Endothelial cell (in vitro differentiated cells): ENCODE measurements around the gene CRISPLD2. TPM values are rescaled to one million over a fixed set of nuclear protein-coding genes. Genes with fewer than 3 reads are reported as not detected.
"Not testable (repeated sequence)": the region's sequence is repeated elsewhere in the genome, so short reads cannot be mapped to it uniquely, and the experiment has no call there.

Experiments
- DNase-seq: peaks from one replicate; pipeline ENCODE4 v3.0.0; 2021; ENCODE audit warnings: low spot score
- H3K27ac Mint-ChIP-seq: one replicate; pipeline ENCODE4 v1.8.0; 2021; ENCODE audit warnings: mixed read lengths, inconsistent platforms; ENCODE audit not compliant: unreplicated experiment
- H3K27me3 Mint-ChIP-seq: one replicate; pipeline ENCODE4 v1.8.0; 2021; ENCODE audit warnings: mild to moderate bottlenecking, moderate library complexity, mixed read lengths, inconsistent platforms; ENCODE audit not compliant: unreplicated experiment
- H3K36me3 Mint-ChIP-seq: one replicate; pipeline ENCODE4 v1.8.0; 2021; ENCODE audit warnings: mild to moderate bottlenecking, low read depth, mixed read lengths, inconsistent platforms; ENCODE audit not compliant: unreplicated experiment
- H3K4me1 Mint-ChIP-seq: one replicate; pipeline ENCODE4 v1.8.0; 2021; ENCODE audit warnings: mild to moderate bottlenecking, mixed read lengths, inconsistent platforms; ENCODE audit not compliant: unreplicated experiment
- H3K4me3 Mint-ChIP-seq: one replicate; pipeline ENCODE4 v1.8.0; 2021; ENCODE audit warnings: mild to moderate bottlenecking, mixed read lengths, inconsistent platforms; ENCODE audit not compliant: unreplicated experiment
- H3K9me3 Mint-ChIP-seq: one replicate; pipeline ENCODE4 v1.8.0; 2021; ENCODE audit warnings: mixed read lengths, inconsistent platforms; ENCODE audit not compliant: unreplicated experiment
- CTCF ChIP-seq: fragments of 200-600 bp; sonication (generic); IDR thresholded peaks from one replicate; pipeline ENCODE4 v1.5.0; 2021; ENCODE audit warnings: antibody characterized with exemption; ENCODE audit not compliant: unreplicated experiment
- total RNA-seq: library from RNA; stranded (reverse); fragmentation: NEBNext Ultra II Directional; extraction: Animal tissue kit (Norgen Biotek cat#: 25700); gene quantifications from one replicate; pipeline ENCODE4 v1.2.1, GENCODE V29; 2021; ENCODE audit not compliant: unreplicated experiment

CRISPLD2 gene
- total RNA-seq, 1 donor from 2014 or later = 0.54 TPM

DNA sequence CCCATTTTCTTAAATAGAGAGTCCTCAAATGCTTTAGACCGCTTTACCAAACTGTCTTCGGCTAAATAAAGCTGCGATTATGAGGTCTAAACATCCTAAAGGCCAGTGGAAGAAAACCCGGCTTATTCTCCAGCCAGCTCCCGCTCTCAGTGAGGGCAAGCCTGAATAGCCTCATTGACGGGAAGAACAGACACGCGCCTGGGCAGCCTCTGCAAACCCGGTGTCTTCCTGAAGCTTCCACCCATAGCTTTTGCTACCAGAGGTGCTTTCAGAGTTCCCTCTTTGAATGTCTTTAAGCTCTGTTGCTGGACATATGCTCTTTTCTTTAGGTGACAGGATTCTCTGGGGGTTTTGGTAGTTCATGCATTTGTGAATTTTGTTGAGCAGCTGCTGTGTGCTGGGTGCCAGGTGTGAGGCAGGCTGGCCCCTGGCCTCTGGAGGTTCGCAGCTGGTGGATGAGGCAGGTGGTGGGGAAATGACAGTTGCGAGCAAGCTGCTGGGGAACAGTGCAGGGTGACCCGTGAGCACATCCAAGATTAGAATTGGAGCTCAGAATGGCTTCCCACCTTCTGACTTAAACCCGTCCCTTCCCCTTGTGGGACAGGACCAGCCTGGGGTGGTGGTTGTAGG lies 44.7 kb downstream of the CRISPLD2 start:
- TF ChIP-seq CTCF = no peak
- Mint-ChIP-seq H3K36me3 (no peaks in the 10 kb centered on the region), H3K4me3 (no peak overlapping the region), H3K4me1 (no peaks in the 10 kb centered on the region), H3K9me3 (peaks cover 9% of the 10 kb centered on the region), H3K27me3 (no peaks in the 10 kb centered on the region), H3K27ac (no peak overlapping the region)
- DNase-seq = no peak

DNA sequence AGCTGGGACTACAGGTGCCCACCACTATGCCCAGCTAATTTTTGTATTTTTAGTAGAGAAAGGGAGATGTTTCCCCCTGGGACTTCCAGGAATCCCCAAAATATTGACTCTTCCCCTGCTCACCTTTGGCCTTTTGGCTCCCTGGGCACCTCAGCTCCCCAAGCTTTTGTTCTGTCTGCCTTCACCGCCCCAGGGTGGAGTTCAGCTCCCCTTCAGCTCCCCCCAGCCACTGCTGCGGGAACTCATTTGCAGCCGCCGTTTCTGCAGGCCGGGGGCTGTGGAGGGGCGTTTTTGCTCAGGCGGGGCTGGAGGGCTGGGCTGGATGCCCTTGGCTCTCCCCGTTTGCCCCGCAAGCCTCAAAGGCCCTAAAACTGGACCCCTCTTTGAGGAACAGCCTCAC lies 47.9 kb downstream of the CRISPLD2 start:
- H3K27me3 Mint-ChIP-seq = no peaks in the 10 kb centered on the region
- H3K9me3 Mint-ChIP-seq = no peaks in the 10 kb centered on the region
- no peak overlapping the region for H3K27ac Mint-ChIP-seq
- no peaks in the 10 kb centered on the region for H3K36me3 Mint-ChIP-seq
- no peak for DNase-seq
- TF ChIP-seq CTCF = no peak
- no peaks in the 10 kb centered on the region for H3K4me1 Mint-ChIP-seq
- no peak overlapping the region for H3K4me3 Mint-ChIP-seq

GRCh38 chr16:84868328-84868727 lies 48.5 kb downstream of the CRISPLD2 start:
- no peaks in the 10 kb centered on the region for H3K9me3 Mint-ChIP-seq
- H3K27me3 Mint-ChIP-seq = no peaks in the 10 kb centered on the region
- no peak overlapping the region for H3K4me3 Mint-ChIP-seq
- no peaks in the 10 kb centered on the region for H3K36me3 Mint-ChIP-seq
- H3K4me1 Mint-ChIP-seq = no peaks in the 10 kb centered on the region
- no peak overlapping the region for H3K27ac Mint-ChIP-seq
- no peak for DNase-seq
- no peak for TF ChIP-seq CTCF

DNA sequence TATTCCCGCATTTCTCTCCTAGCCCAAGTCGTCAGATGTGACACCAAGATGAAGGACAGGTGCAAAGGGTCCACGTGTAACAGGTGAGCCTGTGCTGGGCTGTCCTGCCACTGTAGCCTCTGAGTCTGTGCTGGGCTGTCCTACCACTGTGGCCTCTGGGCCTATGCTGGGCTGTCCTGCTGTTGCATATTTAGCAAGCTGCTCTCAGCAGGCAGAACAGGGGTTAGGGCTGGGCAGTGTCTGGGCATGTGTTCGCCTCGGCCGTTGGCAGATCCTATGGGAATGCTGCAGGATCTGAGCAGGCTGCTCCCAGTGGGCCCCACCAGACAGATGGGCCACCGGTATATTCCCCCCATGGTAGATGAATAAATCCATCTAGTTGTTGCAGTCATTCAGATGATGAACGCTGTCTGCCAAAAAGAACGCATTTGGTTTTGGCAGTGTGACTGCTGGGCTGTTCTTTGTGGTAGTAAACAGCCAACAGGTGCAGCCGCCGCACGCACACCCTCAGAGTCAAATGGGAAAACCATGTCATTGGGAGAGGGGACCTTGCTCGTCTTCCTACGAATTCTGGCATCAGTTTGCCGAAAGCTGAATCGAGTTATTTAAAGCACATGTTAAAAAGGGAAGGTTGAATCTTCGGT lies 49.2 kb downstream of the CRISPLD2 start:
- H3K36me3 Mint-ChIP-seq = no peaks in the 10 kb centered on the region
- H3K4me3 Mint-ChIP-seq = no peak overlapping the region
- no peaks in the 10 kb centered on the region for H3K27me3 Mint-ChIP-seq
- TF ChIP-seq CTCF = no peak
- DNase-seq = no peak
- no peak overlapping the region for H3K27ac Mint-ChIP-seq
- H3K4me1 Mint-ChIP-seq = no peaks in the 10 kb centered on the region
- H3K9me3 Mint-ChIP-seq = no peaks in the 10 kb centered on the region

DNA sequence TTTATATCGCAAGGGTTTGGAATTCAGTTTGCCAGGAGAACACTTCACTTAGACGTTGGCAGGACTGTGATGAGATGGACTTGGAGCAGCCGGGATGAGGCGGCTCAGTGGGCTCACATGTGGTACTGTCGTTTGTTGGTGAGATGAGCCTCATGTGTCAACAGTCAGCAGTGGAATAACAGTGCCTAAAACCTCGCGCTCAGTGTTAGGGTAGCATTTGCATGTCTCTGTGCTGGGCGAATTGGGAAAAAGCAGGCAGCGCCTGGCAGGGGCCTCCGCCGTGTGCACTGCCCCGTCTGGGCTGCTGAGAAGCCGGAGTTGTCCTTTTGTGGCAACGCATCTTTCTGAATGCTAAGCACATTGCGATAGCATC lies 49.7 kb downstream of the CRISPLD2 start:
- no peak overlapping the region for H3K4me3 Mint-ChIP-seq
- no peaks in the 10 kb centered on the region for H3K36me3 Mint-ChIP-seq
- TF ChIP-seq CTCF = no peak
- no peaks in the 10 kb centered on the region for H3K27me3 Mint-ChIP-seq
- H3K9me3 Mint-ChIP-seq = no peaks in the 10 kb centered on the region
- no peak overlapping the region for H3K27ac Mint-ChIP-seq
- DNase-seq = no peak
- no peaks in the 10 kb centered on the region for H3K4me1 Mint-ChIP-seq

GRCh38 chr16:84872971-84873370 lies 53.2 kb downstream of the CRISPLD2 start:
- H3K36me3 Mint-ChIP-seq, DNase-seq, H3K27me3 Mint-ChIP-seq, H3K4me1 Mint-ChIP-seq, H3K27ac Mint-ChIP-seq, H3K4me3 Mint-ChIP-seq, H3K9me3 Mint-ChIP-seq: not testable (repeated sequence)
